Measurements from ENCODE around the gene SHMT2.

Gene SHMT2

GRCh38 chr12:57200497-57200896 is 29.0 kb upstream of the SHMT2 start:
- Histone ChIP-seq H3K9ac (ENCODE audit: low read length) (no peak overlapping the region), H3K27ac (ENCODE audit: low read depth, low read length) (no peak overlapping the region), H3K4me1 (ENCODE audit: insufficient read depth, low read length) (no peaks in the 10 kb centered on the region), H3K4me3 (ENCODE audit: low read depth in 1 of 2, low read length in 2 of 2) (no peak overlapping the region), H3K27me3 (ENCODE audit: control insufficient read depth in 1 of 2, insufficient read depth in 2 of 2, low read length in 2 of 2) (no peaks in the 10 kb centered on the region), H3K36me3 (ENCODE audit: insufficient read depth, low read length) (peaks cover 95% of the 10 kb centered on the region), H3K9me3 (ENCODE audit: low read length) (no peaks in the 10 kb centered on the region)

- H3K4me1 ChIP-seq (ENCODE audit: insufficient read depth, low read length) = no peaks in the 10 kb centered on the region
- H3K27ac ChIP-seq (ENCODE audit: low read depth, low read length) = no peak overlapping the region
- no peak overlapping the region for H3K4me3 ChIP-seq (ENCODE audit: low read depth in 1 of 2, low read length in 2 of 2)
- H3K27me3 ChIP-seq (ENCODE audit: control insufficient read depth in 1 of 2, insufficient read depth in 2 of 2, low read length in 2 of 2) = no peaks in the 10 kb centered on the region
- H3K36me3 ChIP-seq (ENCODE audit: insufficient read depth, low read length) = peaks cover 95% of the 10 kb centered on the region
- no peaks in the 10 kb centered on the region for H3K9me3 ChIP-seq (ENCODE audit: low read length)
- H3K9ac ChIP-seq (ENCODE audit: low read length) = no peak overlapping the region
Measured at GRCh38 chr12:57201219-57201618, 28.3 kb upstream of the SHMT2 start.

GRCh38 chr12:57201631-57202030 is 27.9 kb upstream of the SHMT2 start:
- Histone ChIP-seq H3K27me3 (ENCODE audit: control insufficient read depth in 1 of 2, insufficient read depth in 2 of 2, low read length in 2 of 2) (no peaks in the 10 kb centered on the region), H3K27ac (ENCODE audit: low read depth, low read length) (no peak overlapping the region), H3K9ac (ENCODE audit: low read length) (no peak overlapping the region), H3K4me1 (ENCODE audit: insufficient read depth, low read length) (no peaks in the 10 kb centered on the region), H3K36me3 (ENCODE audit: insufficient read depth, low read length) (peaks cover 95% of the 10 kb centered on the region), H3K4me3 (ENCODE audit: low read depth in 1 of 2, low read length in 2 of 2) (no peak overlapping the region), H3K9me3 (ENCODE audit: low read length) (no peaks in the 10 kb centered on the region)

- no peaks in the 10 kb centered on the region for H3K9me3 ChIP-seq (ENCODE audit: low read length)
- peaks cover 88% of the 10 kb centered on the region for H3K36me3 ChIP-seq (ENCODE audit: insufficient read depth, low read length)
- no peak overlapping the region for H3K9ac ChIP-seq (ENCODE audit: low read length)
Measured at GRCh38 chr12:57202321-57202720, 27.2 kb upstream of the SHMT2 start.

GRCh38 chr12:57203201-57203600 is 26.3 kb upstream of the SHMT2 start:
- peaks cover 84% of the 10 kb centered on the region for H3K36me3 ChIP-seq (ENCODE audit: insufficient read depth, low read length)

More at GRCh38 chr12:57202321-57202720, 27.2 kb upstream of the SHMT2 start:
- H3K27ac ChIP-seq (ENCODE audit: low read depth, low read length) = no peak overlapping the region
- H3K4me1 ChIP-seq (ENCODE audit: insufficient read depth, low read length) = no peaks in the 10 kb centered on the region
- no peak overlapping the region for H3K4me3 ChIP-seq (ENCODE audit: low read depth in 1 of 2, low read length in 2 of 2)
- H3K27me3 ChIP-seq (ENCODE audit: control insufficient read depth in 1 of 2, insufficient read depth in 2 of 2, low read length in 2 of 2) = no peaks in the 10 kb centered on the region

GRCh38 chr12:57203791-57204190 is 25.7 kb upstream of the SHMT2 start:
- H3K9ac ChIP-seq (ENCODE audit: low read length) = no peak overlapping the region
- H3K4me1 ChIP-seq (ENCODE audit: insufficient read depth, low read length) = no peaks in the 10 kb centered on the region
- no peak overlapping the region for H3K27ac ChIP-seq (ENCODE audit: low read depth, low read length)
- no peaks in the 10 kb centered on the region for H3K27me3 ChIP-seq (ENCODE audit: control insufficient read depth in 1 of 2, insufficient read depth in 2 of 2, low read length in 2 of 2)
- no peak overlapping the region for H3K4me3 ChIP-seq (ENCODE audit: low read depth in 1 of 2, low read length in 2 of 2)
- peaks cover 84% of the 10 kb centered on the region for H3K36me3 ChIP-seq (ENCODE audit: insufficient read depth, low read length)
- H3K9me3 ChIP-seq (ENCODE audit: low read length) = no peaks in the 10 kb centered on the region

More at GRCh38 chr12:57203201-57203600, 26.3 kb upstream of the SHMT2 start:
- Histone ChIP-seq H3K4me3 (ENCODE audit: low read depth in 1 of 2, low read length in 2 of 2) (no peak overlapping the region), H3K4me1 (ENCODE audit: insufficient read depth, low read length) (no peaks in the 10 kb centered on the region), H3K9ac (ENCODE audit: low read length) (no peak overlapping the region), H3K27me3 (ENCODE audit: control insufficient read depth in 1 of 2, insufficient read depth in 2 of 2, low read length in 2 of 2) (no peaks in the 10 kb centered on the region), H3K27ac (ENCODE audit: low read depth, low read length) (no peak overlapping the region), H3K9me3 (ENCODE audit: low read length) (no peaks in the 10 kb centered on the region)

DNA sequence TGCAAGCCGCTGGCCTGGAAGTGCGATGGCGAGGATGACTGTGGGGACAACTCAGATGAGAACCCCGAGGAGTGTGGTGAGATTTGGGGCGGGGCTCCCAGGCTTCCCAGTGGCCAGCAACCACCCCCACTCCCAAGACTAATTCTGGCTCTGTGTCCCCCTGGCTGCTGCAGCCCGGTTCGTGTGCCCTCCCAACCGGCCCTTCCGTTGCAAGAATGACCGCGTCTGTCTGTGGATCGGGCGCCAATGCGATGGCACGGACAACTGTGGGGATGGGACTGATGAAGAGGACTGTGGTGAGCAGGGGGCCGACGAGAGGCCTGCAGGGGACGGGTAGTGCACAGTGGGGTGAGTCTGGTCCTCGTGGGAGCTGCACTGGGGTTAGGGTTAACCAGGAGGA is 25.1 kb upstream of the SHMT2 start:
- Histone ChIP-seq H3K9me3 (ENCODE audit: low read length) (no peaks in the 10 kb centered on the region), H3K36me3 (ENCODE audit: insufficient read depth, low read length) (peaks cover 83% of the 10 kb centered on the region), H3K27ac (ENCODE audit: low read depth, low read length) (no peak overlapping the region), H3K9ac (ENCODE audit: low read length) (no peak overlapping the region), H3K27me3 (ENCODE audit: control insufficient read depth in 1 of 2, insufficient read depth in 2 of 2, low read length in 2 of 2) (no peaks in the 10 kb centered on the region), H3K4me1 (ENCODE audit: insufficient read depth, low read length) (no peaks in the 10 kb centered on the region), H3K4me3 (ENCODE audit: low read depth in 1 of 2, low read length in 2 of 2) (no peak overlapping the region)

- Histone ChIP-seq H3K27me3 (ENCODE audit: control insufficient read depth in 1 of 2, insufficient read depth in 2 of 2, low read length in 2 of 2) (no peaks in the 10 kb centered on the region), H3K27ac (ENCODE audit: low read depth, low read length) (no peak overlapping the region), H3K9ac (ENCODE audit: low read length) (no peak overlapping the region), H3K36me3 (ENCODE audit: insufficient read depth, low read length) (peaks cover 83% of the 10 kb centered on the region), H3K9me3 (ENCODE audit: low read length) (no peaks in the 10 kb centered on the region), H3K4me1 (ENCODE audit: insufficient read depth, low read length) (no peaks in the 10 kb centered on the region), H3K4me3 (ENCODE audit: low read depth in 1 of 2, low read length in 2 of 2) (no peak overlapping the region)
Measured at GRCh38 chr12:57205186-57205585, 24.3 kb upstream of the SHMT2 start.

DNA sequence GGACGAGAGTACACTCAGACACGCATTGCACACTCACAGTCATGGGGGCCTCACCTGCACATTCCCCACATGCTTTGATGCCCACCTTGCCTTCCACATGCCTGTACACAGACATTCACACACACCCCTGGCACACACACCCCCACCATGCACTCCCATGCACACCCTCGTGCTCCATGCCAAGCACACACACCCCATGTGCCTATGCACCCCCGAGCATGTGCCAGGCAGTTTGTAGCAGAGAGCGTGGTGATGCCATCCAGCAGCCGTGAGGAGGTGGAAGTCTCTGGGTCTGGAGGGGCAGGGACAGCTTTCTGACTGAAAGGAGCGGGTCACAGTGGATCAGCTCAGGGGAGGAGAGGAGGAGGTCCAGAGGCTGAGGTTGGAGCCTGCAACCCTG is 23.6 kb upstream of the SHMT2 start:
- Histone ChIP-seq H3K4me1 (ENCODE audit: insufficient read depth, low read length) (no peaks in the 10 kb centered on the region), H3K4me3 (ENCODE audit: low read depth in 1 of 2, low read length in 2 of 2) (no peak overlapping the region), H3K36me3 (ENCODE audit: insufficient read depth, low read length) (peaks cover 83% of the 10 kb centered on the region), H3K9ac (ENCODE audit: low read length) (no peak overlapping the region), H3K27ac (ENCODE audit: low read depth, low read length) (no peak overlapping the region), H3K27me3 (ENCODE audit: control insufficient read depth in 1 of 2, insufficient read depth in 2 of 2, low read length in 2 of 2) (no peaks in the 10 kb centered on the region), H3K9me3 (ENCODE audit: low read length) (no peaks in the 10 kb centered on the region)

DNA sequence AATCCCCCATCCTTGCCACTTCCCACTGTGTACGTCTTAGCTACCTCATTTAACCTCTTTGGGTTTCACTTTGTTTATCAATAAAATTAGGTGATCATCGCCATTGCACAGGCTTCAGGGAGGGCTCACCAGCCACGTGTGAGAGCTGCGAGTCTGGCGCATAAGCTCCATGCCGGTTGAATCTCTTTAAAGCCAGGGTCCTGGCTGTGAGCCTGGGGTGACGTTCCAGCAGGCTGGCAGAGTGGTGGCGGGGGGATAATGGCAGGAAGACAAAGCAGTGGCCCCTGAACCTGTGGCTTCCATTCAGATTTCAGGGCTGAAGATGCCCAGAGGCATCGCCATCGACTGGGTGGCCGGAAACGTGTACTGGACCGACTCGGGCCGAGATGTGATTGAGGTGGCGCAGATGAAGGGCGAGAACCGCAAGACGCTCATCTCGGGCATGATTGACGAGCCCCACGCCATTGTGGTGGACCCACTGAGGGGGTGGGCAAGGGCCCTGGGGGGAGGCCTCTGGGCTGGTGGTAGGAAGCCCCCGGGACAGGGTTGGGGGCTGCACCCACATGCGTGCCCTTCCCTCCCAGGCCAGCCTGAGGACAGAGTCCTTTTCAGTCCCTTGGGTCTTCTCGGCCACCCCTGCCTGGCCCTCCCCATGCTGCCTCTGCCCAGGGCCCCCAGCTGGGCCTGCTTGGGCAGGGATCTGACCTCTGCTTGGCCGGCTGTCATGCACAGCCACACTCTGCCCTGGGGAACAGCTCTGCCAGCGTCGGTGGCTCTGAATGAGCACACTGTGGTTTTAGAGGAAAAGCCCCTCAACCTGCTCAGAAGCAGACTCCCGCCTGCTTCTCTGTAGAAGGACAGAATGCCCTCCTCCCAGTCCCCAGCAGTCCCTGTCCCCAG is 21.5 kb upstream of the SHMT2 start:
- H3K4me3 ChIP-seq (ENCODE audit: low read depth in 1 of 2, low read length in 2 of 2) = no peak overlapping the region
- peaks cover 78% of the 10 kb centered on the region for H3K36me3 ChIP-seq (ENCODE audit: insufficient read depth, low read length)
- no peaks in the 10 kb centered on the region for H3K4me1 ChIP-seq (ENCODE audit: insufficient read depth, low read length)
- no peak overlapping the region for H3K9ac ChIP-seq (ENCODE audit: low read length)
- no peaks in the 10 kb centered on the region for H3K9me3 ChIP-seq (ENCODE audit: low read length)
- H3K27ac ChIP-seq (ENCODE audit: low read depth, low read length) = no peak overlapping the region
- no peaks in the 10 kb centered on the region for H3K27me3 ChIP-seq (ENCODE audit: control insufficient read depth in 1 of 2, insufficient read depth in 2 of 2, low read length in 2 of 2)

- Histone ChIP-seq H3K4me3 (ENCODE audit: low read depth in 1 of 2, low read length in 2 of 2) (no peak overlapping the region), H3K27ac (ENCODE audit: low read depth, low read length) (no peak overlapping the region), H3K4me1 (ENCODE audit: insufficient read depth, low read length) (peaks cover 5% of the 10 kb centered on the region), H3K36me3 (ENCODE audit: insufficient read depth, low read length) (peaks cover 70% of the 10 kb centered on the region), H3K9me3 (ENCODE audit: low read length) (no peaks in the 10 kb centered on the region), H3K9ac (ENCODE audit: low read length) (no peak overlapping the region), H3K27me3 (ENCODE audit: control insufficient read depth in 1 of 2, insufficient read depth in 2 of 2, low read length in 2 of 2) (peaks cover 0 to 3% of the 10 kb centered on the region in 2 donors)
Measured at GRCh38 chr12:57208631-57209282, 20.8 kb upstream of the SHMT2 start.
